Neuronal stem cell (in vitro differentiated cells): Measurements from ENCODE around the gene KCNE4.

Experiments used
- DNase-seq: peaks from one replicate; pipeline ENCODE4 v3.0.0-alpha.2; 2013; ENCODE audit warnings: low spot score
- H2AFZ ChIP-seq: one replicate; pipeline ENCODE4 v1.6.1; 2013; ENCODE audit warnings: mild to moderate bottlenecking, low read length, inconsistent platforms
- H2AK5ac ChIP-seq: 2 replicates; pipeline ENCODE4 v1.6.1; 2013; ENCODE audit warnings: low read depth, mild to moderate bottlenecking, inconsistent platforms, low read length, moderate library complexity, mixed read lengths
- H2BK120ac ChIP-seq: 2 replicates; pipeline ENCODE4 v1.6.1; 2013; ENCODE audit warnings: low read depth, mild to moderate bottlenecking, inconsistent platforms, low read length, moderate library complexity, mixed read lengths
- H2BK12ac ChIP-seq: one replicate; pipeline ENCODE4 v1.6.1; 2013; ENCODE audit warnings: low read length, inconsistent platforms
- H2BK15ac ChIP-seq: 2 replicates; pipeline ENCODE4 v1.6.1; 2013; ENCODE audit warnings: mild to moderate bottlenecking, low read length, inconsistent platforms, mixed read lengths
- H2BK5ac ChIP-seq: one replicate; pipeline ENCODE4 v1.6.1; 2013; ENCODE audit warnings: inconsistent platforms, mild to moderate bottlenecking, low read length, moderate library complexity
- H3K14ac ChIP-seq: one replicate; pipeline ENCODE4 v1.6.1; 2013; ENCODE audit warnings: low read length, inconsistent platforms
- H3K18ac ChIP-seq: 2 replicates; pipeline ENCODE4 v1.6.1; 2013; ENCODE audit warnings: low read length, inconsistent platforms
- H3K23ac ChIP-seq: 2 replicates; pipeline ENCODE4 v1.6.1; 2013; ENCODE audit warnings: low read depth, mild to moderate bottlenecking, mixed read lengths, low read length, inconsistent platforms; ENCODE audit not compliant: poor library complexity
- H3K27ac ChIP-seq: replicated peaks from 3 replicates; pipeline ENCODE4 v1.5.1; 2013; ENCODE audit warnings: low read length, inconsistent platforms
- H3K27me3 ChIP-seq, 3 experiments: 2 replicates each; pipeline ENCODE4 v1.6.1; 2013; ENCODE audit warnings: low read length in 3 of 3, mild to moderate bottlenecking in 2 of 3, inconsistent platforms in 1 of 3, low read depth in 1 of 3, mixed read lengths in 1 of 3, moderate library complexity in 1 of 3; ENCODE audit not compliant: control insufficient read depth in 3 of 3, insufficient read depth in 3 of 3
- H3K36me3 ChIP-seq, 2 donors: replicated peaks in 1 of 2; 2 replicates each; pipeline ENCODE4 v1.6.1; 2013; ENCODE audit warnings: low read length in 2 of 2; ENCODE audit not compliant: control insufficient read depth in 2 of 2, insufficient read depth in 2 of 2
- H3K4ac ChIP-seq: 2 replicates; pipeline ENCODE4 v1.6.1; 2013; ENCODE audit warnings: inconsistent platforms, mild to moderate bottlenecking, low read length, moderate library complexity
- H3K4me1 ChIP-seq, 2 donors: 1 replicate in 1 of 2; 2 replicates in 1 of 2; pipeline ENCODE4 v1.6.1; 2013; ENCODE audit warnings: low read length in 2 of 2, low read depth in 1 of 2; ENCODE audit not compliant: control insufficient read depth in 2 of 2, insufficient read depth in 1 of 2
- H3K4me2 ChIP-seq: one replicate; pipeline ENCODE4 v1.6.1; 2013; ENCODE audit warnings: mild to moderate bottlenecking, low read length, inconsistent platforms; ENCODE audit not compliant: insufficient read depth, poor library complexity, severe bottlenecking
- H3K4me3 ChIP-seq, 2 donors: 2 replicates each; pipeline ENCODE4 v1.5.1; 2013; ENCODE audit warnings: low read length in 2 of 2, mild to moderate bottlenecking in 2 of 2, inconsistent platforms in 1 of 2, moderate library complexity in 1 of 2
- H3K79me1 ChIP-seq: one replicate; pipeline ENCODE4 v1.6.1; 2013; ENCODE audit warnings: low read depth, mild to moderate bottlenecking, inconsistent platforms, low read length, moderate library complexity
- H3K9ac ChIP-seq: one replicate; pipeline ENCODE4 v1.6.1; 2013; ENCODE audit warnings: mild to moderate bottlenecking, low read depth, low read length, inconsistent platforms; ENCODE audit not compliant: poor library complexity
- H3K9me3 ChIP-seq, 2 donors: replicated peaks in 1 of 2; 2 replicates each; pipeline versions ENCODE3 to v1.6.1; 2013; ENCODE audit warnings: low read length in 2 of 2, mild to moderate bottlenecking in 2 of 2, inconsistent platforms in 1 of 2, low read depth in 1 of 2, mixed read lengths in 1 of 2, moderate library complexity in 1 of 2; ENCODE audit not compliant: control insufficient read depth in 2 of 2, insufficient read depth in 1 of 2
- H4K8ac ChIP-seq: one replicate; pipeline ENCODE4 v1.6.1; 2013; ENCODE audit warnings: low read depth, mild to moderate bottlenecking, inconsistent platforms, low read length, moderate library complexity
- H4K91ac ChIP-seq: one replicate; pipeline ENCODE4 v1.6.1; 2013; ENCODE audit warnings: low read length, low read depth, mild to moderate bottlenecking, inconsistent platforms; ENCODE audit not compliant: poor library complexity
- WGBS, 2 donors: extraction: QIAGEN DNeasy Blood & Tissue Kit; methylation state at CpG; one replicate each; pipeline ENCODE4 v1.1.7; 2013; ENCODE audit warnings: missing lambda C conversion rate in 2 of 2, mixed read lengths in 1 of 2; ENCODE audit not compliant: insufficient read length in 2 of 2, insufficient replicate concordance in 1 of 2; ENCODE audit errors: extremely low coverage in 2 of 2; 5-methylcytosine and 5-hydroxymethylcytosine counted together

KCNE4 gene

GRCh38 chr2:223019390-223019930 is 32.5 kb upstream of the KCNE4 start:
- no peaks in the 10 kb centered on the region for H3K4me1 ChIP-seq
- H3K9me3 ChIP-seq, result no peaks in the 10 kb centered on the region
- no peak overlapping the region for H4K8ac ChIP-seq
- H3K23ac ChIP-seq, result no peak overlapping the region
- no peak overlapping the region for H2BK120ac ChIP-seq
- no peak overlapping the region for H3K4me3 ChIP-seq
- no peak overlapping the region for H3K4ac ChIP-seq
- H3K79me1 ChIP-seq, result no peaks in the 10 kb centered on the region
- H2BK5ac ChIP-seq, result no peak overlapping the region
- H3K4me2 ChIP-seq, result no peak overlapping the region
- DNase-seq, result no peak
- H2BK12ac ChIP-seq, result no peak overlapping the region
- H3K18ac ChIP-seq, result no peak overlapping the region
- no peak overlapping the region for H2BK15ac ChIP-seq
- H2AFZ ChIP-seq, result no peak overlapping the region
- no peak overlapping the region for H4K91ac ChIP-seq
- no peak overlapping the region for H3K9ac ChIP-seq
- H3K27ac ChIP-seq, result no peak overlapping the region
- whole genome bisulfite sequencing, 2 donors, result no CpG with 5 or more reads among the region's 3 CpGs
- no peak overlapping the region for H3K14ac ChIP-seq
- H2AK5ac ChIP-seq, result no peak overlapping the region
- no peaks in the 10 kb centered on the region for H3K36me3 ChIP-seq
- H3K27me3 ChIP-seq, result peaks cover 0 to 5% (median 0%) of the 10 kb centered on the region in 3 experiments

DNA sequence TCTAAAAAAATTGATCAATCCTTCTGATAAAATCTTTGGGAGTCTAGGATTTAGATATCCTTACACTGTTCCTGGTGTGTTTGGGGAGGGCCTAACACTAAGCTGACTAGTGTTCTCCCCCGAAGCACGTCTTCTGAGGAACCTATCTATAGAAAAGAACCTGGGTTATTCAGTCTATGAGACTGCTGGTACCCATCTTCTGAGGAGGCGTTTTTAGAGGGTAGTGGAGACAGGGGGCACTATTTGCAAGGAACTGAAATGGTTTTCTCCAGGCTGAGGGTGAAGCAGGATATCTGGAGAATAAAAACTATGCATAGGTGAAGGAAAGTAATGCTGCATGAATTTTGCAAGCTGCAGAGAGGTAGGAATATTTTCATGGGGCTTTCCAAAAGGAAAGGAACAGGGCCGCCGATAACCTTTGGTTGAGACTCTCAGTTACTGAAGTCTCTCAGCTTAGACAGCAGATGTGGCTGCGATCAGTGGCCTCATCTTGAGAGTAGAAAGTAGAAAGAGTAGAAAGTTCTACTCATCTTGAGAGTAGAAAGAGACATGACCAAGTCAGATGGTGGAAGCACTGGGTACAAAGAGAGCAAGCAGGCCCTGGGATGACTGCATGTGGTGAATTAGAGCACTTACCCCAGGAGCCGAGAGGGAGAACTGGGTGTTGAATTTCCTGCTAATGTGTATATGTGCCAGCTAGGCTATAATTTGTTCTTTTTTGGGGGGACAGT is 31.8 kb upstream of the KCNE4 start:
- H3K27me3 ChIP-seq, result peaks cover 0 to 6% (median 0%) of the 10 kb centered on the region in 3 experiments
- WGBS, 2 donors, result no CpG with 5 or more reads among the region's 7 CpGs

GRCh38 chr2:223020971-223021675 is 30.9 kb upstream of the KCNE4 start:
- no peaks in the 10 kb centered on the region for H3K36me3 ChIP-seq

More for the DNA sequence above, 31.8 kb upstream of the KCNE4 start:
- Histone ChIP-seq H3K4me3 (no peak overlapping the region), H3K36me3 (no peaks in the 10 kb centered on the region), H3K79me1 (no peaks in the 10 kb centered on the region), H3K14ac (no peak overlapping the region), H3K4me2 (no peak overlapping the region), H3K9me3 (no peaks in the 10 kb centered on the region), H3K4me1 (no peaks in the 10 kb centered on the region), H2BK120ac (no peak overlapping the region), H2AK5ac (no peak overlapping the region), H3K9ac (no peak overlapping the region), H4K8ac (no peak overlapping the region), H2BK5ac (no peak overlapping the region), H2BK15ac (no peak overlapping the region), H3K23ac (no peak overlapping the region), H2AFZ (no peak overlapping the region), H3K4ac (no peak overlapping the region), H3K18ac (no peak overlapping the region), H4K91ac (no peak overlapping the region), H3K27ac (no peak overlapping the region), H2BK12ac (no peak overlapping the region)
- DNase-seq, result no peak

More at GRCh38 chr2:223020971-223021675, 30.9 kb upstream of the KCNE4 start:
- Histone ChIP-seq H3K23ac (no peak overlapping the region), H2BK15ac (no peak overlapping the region), H3K27ac (no peak overlapping the region), H3K4me1 (no peaks in the 10 kb centered on the region), H3K79me1 (no peaks in the 10 kb centered on the region), H3K27me3 (peaks cover 0 to 6% (median 0%) of the 10 kb centered on the region in 3 experiments), H3K4me3 (no peak overlapping the region), H4K8ac (no peak overlapping the region), H3K9me3 (no peaks in the 10 kb centered on the region), H3K4ac (no peak overlapping the region), H2AFZ (no peak overlapping the region), H3K4me2 (no peak overlapping the region), H3K14ac (no peak overlapping the region), H2BK5ac (no peak overlapping the region), H4K91ac (no peak overlapping the region), H3K18ac (no peak overlapping the region), H2AK5ac (no peak overlapping the region), H2BK12ac (no peak overlapping the region), H2BK120ac (no peak overlapping the region), H3K9ac (no peak overlapping the region)
- DNase-seq, result no peak
- no CpG with 5 or more reads among the region's 7 CpGs for WGBS, 2 donors
